Measurements from ENCODE around the gene LGALS1. TPM values are rescaled to one million over a fixed set of nuclear protein-coding genes. Genes with fewer than 3 reads are reported as not detected.
"Not testable (repeated sequence)": the region's sequence is repeated elsewhere in the genome, so short reads cannot be mapped to it uniquely, and the experiment has no call there.

The LGALS1 gene
- total RNA-seq, 2 experiments from 2014 or later, result 62.7 to 70.2 TPM

- H3K4me3 Mint-ChIP-seq, result no peak overlapping the region
Measured at GRCh38 chr22:37715760-37716159, 40.3 kb downstream of the LGALS1 start.

DNA sequence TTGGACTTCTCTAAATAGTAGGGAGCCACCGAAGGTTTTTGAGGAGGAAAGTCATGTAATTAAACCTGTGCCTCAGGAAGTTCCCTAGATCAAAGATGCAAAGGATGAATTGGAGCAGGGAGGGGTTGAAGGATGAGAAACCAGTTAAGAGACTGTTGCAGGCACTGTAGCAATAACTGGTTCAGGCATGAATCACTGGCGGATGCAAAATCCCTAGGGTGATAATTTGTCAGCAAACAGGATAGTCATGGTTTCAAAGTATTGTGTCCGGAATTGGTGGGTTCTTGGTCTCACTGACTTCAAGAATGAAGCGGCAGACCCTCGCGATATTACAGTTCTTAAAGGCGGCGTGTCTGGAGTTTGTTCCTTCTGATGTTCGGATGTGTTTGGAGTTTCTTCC lies 41.3 kb downstream of the LGALS1 start:
- H3K27me3 Mint-ChIP-seq (ENCODE audit: low read depth), result no peaks in the 10 kb centered on the region
- intact Hi-C loops (cut with micrococcal nuclease), result loop anchor here (10.0 kb wide), 1 partner anchor 58 kb away; no protein-coding TSS in a partner anchor
- peaks cover 2% of the 10 kb centered on the region for H3K4me1 Mint-ChIP-seq (ENCODE audit: low read depth)
- DNase-seq, result no peak
- no peak overlapping the region for H3K27ac Mint-ChIP-seq
- H3K9me3 Mint-ChIP-seq, result no peaks in the 10 kb centered on the region
- H3K36me3 Mint-ChIP-seq (ENCODE audit: low read depth), result no peaks in the 10 kb centered on the region
- no peak overlapping the region for H3K4me3 Mint-ChIP-seq
- CTCF ChIA-PET, result no interaction called here

More at GRCh38 chr22:37715760-37716159, 40.3 kb downstream of the LGALS1 start:
- CTCF ChIA-PET, result interaction anchor here (0.6 kb wide), 1 partner anchor 895 kb away, joined by 3 read pairs; no protein-coding TSS in a partner anchor
- Mint-ChIP-seq H3K27me3 (ENCODE audit: low read depth) (no peaks in the 10 kb centered on the region), H3K4me1 (ENCODE audit: low read depth) (peaks cover 2% of the 10 kb centered on the region), H3K9me3 (no peaks in the 10 kb centered on the region), H3K36me3 (ENCODE audit: low read depth) (no peaks in the 10 kb centered on the region), H3K27ac (no peak overlapping the region)
- DNase-seq, result no peak
- intact Hi-C loops (cut with micrococcal nuclease), result loop anchor here (10.0 kb wide), 1 partner anchor 59 kb away; no protein-coding TSS in a partner anchor

GRCh38 chr22:37717235-37717634 lies 41.8 kb downstream of the LGALS1 start:
- H3K9me3 Mint-ChIP-seq; H3K36me3 Mint-ChIP-seq (ENCODE audit: low read depth); CTCF ChIA-PET; H3K4me1 Mint-ChIP-seq (ENCODE audit: low read depth); H3K27me3 Mint-ChIP-seq (ENCODE audit: low read depth); H3K27ac Mint-ChIP-seq; H3K4me3 Mint-ChIP-seq; DNase-seq: not testable (repeated sequence)
- intact Hi-C loops (cut with micrococcal nuclease), result loop anchor here (10.0 kb wide), 1 partner anchor 58 kb away; no protein-coding TSS in a partner anchor

- H3K27ac Mint-ChIP-seq; CTCF ChIA-PET; H3K4me3 Mint-ChIP-seq; DNase-seq; H3K4me1 Mint-ChIP-seq (ENCODE audit: low read depth); H3K9me3 Mint-ChIP-seq; H3K36me3 Mint-ChIP-seq (ENCODE audit: low read depth); H3K27me3 Mint-ChIP-seq (ENCODE audit: low read depth): not testable (repeated sequence)
- intact Hi-C loops (cut with micrococcal nuclease), result loop anchor here (10.0 kb wide), 1 partner anchor 57 kb away; no protein-coding TSS in a partner anchor
Measured at GRCh38 chr22:37717746-37718305, 42.4 kb downstream of the LGALS1 start.

DNA sequence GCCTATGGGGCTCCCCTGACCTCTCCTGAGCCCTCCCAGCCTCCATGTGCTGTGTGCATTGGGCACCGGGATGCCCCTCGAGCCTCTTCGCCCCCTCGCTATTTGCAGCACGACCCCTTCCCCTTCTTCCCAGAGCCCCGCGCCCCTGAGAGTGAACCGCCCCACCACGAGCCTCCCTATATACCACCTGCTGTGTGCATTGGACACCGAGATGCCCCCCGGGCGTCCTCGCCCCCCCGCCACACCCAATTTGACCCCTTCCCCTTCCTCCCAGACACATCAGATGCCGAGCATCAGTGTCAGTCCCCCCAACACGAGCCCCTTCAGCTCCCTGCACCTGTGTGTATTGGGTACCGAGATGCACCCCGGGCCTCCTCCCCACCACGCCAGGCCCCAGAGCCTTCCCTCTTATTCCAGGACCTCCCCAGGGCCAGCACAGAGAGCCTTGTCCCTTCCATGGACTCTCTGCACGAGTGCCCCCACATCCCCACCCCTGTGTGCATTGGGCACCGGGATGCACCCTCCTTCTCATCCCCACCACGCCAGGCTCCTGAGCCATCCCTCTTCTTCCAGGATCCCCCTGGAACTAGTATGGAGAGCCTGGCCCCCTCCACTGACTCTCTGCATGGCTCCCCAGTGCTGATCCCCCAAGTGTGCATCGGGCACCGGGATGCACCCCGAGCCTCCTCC lies 50.3 kb downstream of the LGALS1 start:
- Mint-ChIP-seq H3K4me3 (no peak overlapping the region), H3K9me3 (no peaks in the 10 kb centered on the region), H3K4me1 (ENCODE audit: low read depth) (peaks cover 2% of the 10 kb centered on the region), H3K27ac (no peak overlapping the region), H3K27me3 (ENCODE audit: low read depth) (no peaks in the 10 kb centered on the region), H3K36me3 (ENCODE audit: low read depth) (no peaks in the 10 kb centered on the region)
- intact Hi-C loops (cut with micrococcal nuclease), result no loop called here
- CTCF ChIA-PET, result no interaction called here
- no peak for DNase-seq

DNA sequence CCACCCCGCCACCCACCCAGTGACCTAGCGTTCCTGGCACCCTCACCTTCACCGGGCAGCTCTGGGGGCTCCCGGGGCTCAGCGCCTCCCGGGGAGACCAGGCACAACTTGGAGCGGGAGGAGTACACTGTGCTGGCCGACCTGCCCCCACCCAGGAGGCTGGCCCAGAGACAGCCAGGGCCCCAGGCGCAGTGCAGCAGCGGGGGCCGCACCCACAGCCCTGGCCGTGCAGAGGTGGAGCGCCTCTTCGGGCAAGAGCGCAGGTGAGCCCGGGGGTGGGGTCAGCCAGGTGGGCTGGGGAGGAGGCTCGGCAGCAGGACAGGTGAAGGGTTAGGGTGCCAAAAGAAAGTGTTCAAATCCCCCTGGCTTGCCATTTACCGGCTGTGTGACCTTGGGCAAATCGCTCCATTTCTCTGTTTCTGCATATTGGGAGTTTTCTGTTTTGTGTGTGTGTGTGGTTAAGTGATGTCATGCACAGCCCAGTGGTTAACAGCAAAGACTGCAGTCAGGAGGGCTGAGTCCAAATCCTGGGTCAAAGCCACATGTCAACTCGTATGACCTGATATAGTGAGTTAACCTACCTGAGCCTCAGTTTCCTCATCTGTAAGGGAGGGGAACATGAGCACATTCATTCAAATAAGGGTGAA lies 50.9 kb downstream of the LGALS1 start:
- H3K4me3 Mint-ChIP-seq, result no peak overlapping the region
- H3K9me3 Mint-ChIP-seq, result no peaks in the 10 kb centered on the region

GRCh38 chr22:37728620-37729019 lies 53.2 kb downstream of the LGALS1 start:
- DNase-seq, result no peak
- Mint-ChIP-seq H3K9me3 (no peaks in the 10 kb centered on the region), H3K27ac (no peak overlapping the region), H3K36me3 (ENCODE audit: low read depth) (no peaks in the 10 kb centered on the region), H3K27me3 (ENCODE audit: low read depth) (no peaks in the 10 kb centered on the region), H3K4me3 (no peak overlapping the region), H3K4me1 (ENCODE audit: low read depth) (peaks cover 2% of the 10 kb centered on the region)
- CTCF ChIA-PET, result interaction anchor here (0.7 kb wide), 1 partner anchor 86 kb away, joined by 5 read pairs; no protein-coding TSS in a partner anchor
- intact Hi-C loops (cut with micrococcal nuclease), result no loop called here

More for the DNA sequence above, 50.9 kb downstream of the LGALS1 start:
- Mint-ChIP-seq H3K4me1 (ENCODE audit: low read depth) (peaks cover 2% of the 10 kb centered on the region), H3K27ac (no peak overlapping the region), H3K36me3 (ENCODE audit: low read depth) (no peaks in the 10 kb centered on the region), H3K27me3 (ENCODE audit: low read depth) (no peaks in the 10 kb centered on the region)
- CTCF ChIA-PET, result no interaction called here
- intact Hi-C loops (cut with micrococcal nuclease), result no loop called here
- no peak for DNase-seq

Other genes starting within 250 kb of the LGALS1 start
- gene ELFN2, start 248.2 kb upstream of the LGALS1 start, total RNA-seq, result under 1 TPM; 0.57 to 0.79 TPM
- gene MFNG, start 189.3 kb upstream of the LGALS1 start, total RNA-seq, result 10 to 100 TPM; 83.1 to 90.9 TPM
- gene CARD10, start 156.2 kb upstream of the LGALS1 start, total RNA-seq, result not detected
- gene CDC42EP1, start 115.2 kb upstream of the LGALS1 start, total RNA-seq, result 1 to 10 TPM; 1.9 to 2.8 TPM
- not detected for gene LGALS2, start 95.5 kb upstream of the LGALS1 start, total RNA-seq
- 10 to 100 TPM; 46.1 to 49.1 TPM for gene GGA1, start 66.8 kb upstream of the LGALS1 start, total RNA-seq
- 10 to 100 TPM; 45.9 to 51.0 TPM for gene SH3BP1, start 36.0 kb upstream of the LGALS1 start, total RNA-seq
- gene PDXP, start 16.9 kb upstream of the LGALS1 start, total RNA-seq, result 10 to 100 TPM; 17.4 to 19.2 TPM
- 10 to 100 TPM; 26.7 to 30.4 TPM for gene NOL12, start 10.7 kb downstream of the LGALS1 start, total RNA-seq
- gene TRIOBP, start 21.4 kb downstream of the LGALS1 start, total RNA-seq, result 10 to 100 TPM; 17.5 to 18.8 TPM
- gene GCAT, start 132.3 kb downstream of the LGALS1 start, total RNA-seq, result 10 to 100 TPM; 26.9 to 27.2 TPM
- not detected for gene GALR3, start 147.7 kb downstream of the LGALS1 start, total RNA-seq
- 10 to 100 TPM; 13.5 to 15.6 TPM for gene ANKRD54, start 168.7 kb downstream of the LGALS1 start, total RNA-seq
- gene EIF3L, start 173.8 kb downstream of the LGALS1 start, total RNA-seq, result 100 to 1,000 TPM; 776 to 797 TPM
- 10 to 100 TPM; 12.0 to 12.9 TPM for gene MICALL1, start 230.7 kb downstream of the LGALS1 start, total RNA-seq

All from activated naive CD4-positive, alpha-beta T cell treated with anti-CD3 and anti-CD28 coated beads for 36 hours (primary cell).